Fibroblast of gingiva (primary cell): Measurements from ENCODE around the gene NPIPA5.
A peak's percentile ranks its signal among the peaks of the same experiment; 100 is the strongest.
"Not testable (repeated sequence)": the region's sequence is repeated elsewhere in the genome, so short reads cannot be mapped to it uniquely, and the experiment has no call there.

Experiments used
- DNase-seq: peaks from one replicate; pipeline ENCODE4 v3.0.0-alpha.2; 2011; ENCODE audit warnings: low read depth

The NPIPA5 gene

GRCh38 chr16:15378194-15378593, at the start of gene NPIPA5:
NPIPA5 (minus strand) TSS chr16:15378294; CDS start chr16:15378294, 0 bp downstream.
- not testable (repeated sequence) for DNase-seq

GRCh38 chr16:15427648-15428239, 49.6 kb upstream of the NPIPA5 start:
- DNase-seq = peak; percentile 85

- DNase-seq = no peak
Measured at GRCh38 chr16:15426796-15427195, 48.7 kb upstream of the NPIPA5 start.

- no peak for DNase-seq
Measured at GRCh38 chr16:15425861-15426260, 47.8 kb upstream of the NPIPA5 start.

GRCh38 chr16:15422222-15422621, 44.1 kb upstream of the NPIPA5 start:
- no peak for DNase-seq

- DNase-seq = not testable (repeated sequence)
Measured at GRCh38 chr16:15421696-15422095, 43.6 kb upstream of the NPIPA5 start.

GRCh38 chr16:15418206-15418605, 40.1 kb upstream of the NPIPA5 start:
- peak; percentile 12 for DNase-seq

- DNase-seq = no peak
Measured at GRCh38 chr16:15417197-15417596, 39.1 kb upstream of the NPIPA5 start.

GRCh38 chr16:15415511-15415985, 37.5 kb upstream of the NPIPA5 start:
- no peak for DNase-seq

GRCh38 chr16:15409476-15409875, 31.4 kb upstream of the NPIPA5 start:
- not testable (repeated sequence) for DNase-seq

GRCh38 chr16:15407756-15408155, 29.7 kb upstream of the NPIPA5 start:
- not testable (repeated sequence) for DNase-seq

DNA sequence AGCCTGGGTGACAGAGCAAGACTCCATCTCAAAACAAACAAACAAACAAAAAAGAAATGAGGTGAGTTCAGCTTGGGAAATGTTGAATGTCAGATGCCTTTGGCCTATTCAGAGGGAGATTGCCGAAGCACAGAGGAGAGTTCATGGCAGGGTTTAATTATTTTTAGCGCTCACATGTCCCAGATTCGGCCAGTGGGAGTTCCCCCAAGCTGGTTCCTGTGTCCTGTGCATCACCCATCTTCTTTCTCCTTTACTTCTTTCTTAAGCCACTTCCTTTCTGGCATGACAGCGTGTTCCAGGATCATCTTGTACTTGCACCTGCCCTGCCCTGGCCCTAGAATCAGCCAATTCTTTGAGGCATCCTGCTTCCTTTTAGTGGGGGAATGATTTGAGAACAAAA, 26.7 kb upstream of the NPIPA5 start:
- DNase-seq = peak; percentile 35

DNA sequence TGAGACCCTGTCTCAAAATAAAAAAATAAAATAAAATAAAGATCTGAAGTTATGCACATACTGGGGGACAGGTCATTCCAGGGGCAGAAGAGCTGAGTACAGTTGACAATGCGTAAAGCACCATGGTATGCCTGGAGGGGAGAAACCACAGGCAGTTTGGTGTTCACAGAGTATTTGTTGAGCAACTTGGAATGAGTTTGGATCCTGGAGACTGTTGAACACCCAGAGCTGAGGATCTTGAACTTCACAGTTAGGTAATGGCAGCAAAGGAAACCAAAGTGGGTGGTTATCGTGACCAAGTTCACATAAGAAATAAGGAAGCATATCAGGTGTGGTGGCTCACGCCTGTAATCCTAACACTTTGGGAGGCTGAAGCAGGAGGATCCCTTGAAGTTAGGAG, 26.0 kb upstream of the NPIPA5 start:
- not testable (repeated sequence) for DNase-seq

GRCh38 chr16:15403392-15403995, 25.4 kb upstream of the NPIPA5 start:
- peak; percentile 33 for DNase-seq

DNA sequence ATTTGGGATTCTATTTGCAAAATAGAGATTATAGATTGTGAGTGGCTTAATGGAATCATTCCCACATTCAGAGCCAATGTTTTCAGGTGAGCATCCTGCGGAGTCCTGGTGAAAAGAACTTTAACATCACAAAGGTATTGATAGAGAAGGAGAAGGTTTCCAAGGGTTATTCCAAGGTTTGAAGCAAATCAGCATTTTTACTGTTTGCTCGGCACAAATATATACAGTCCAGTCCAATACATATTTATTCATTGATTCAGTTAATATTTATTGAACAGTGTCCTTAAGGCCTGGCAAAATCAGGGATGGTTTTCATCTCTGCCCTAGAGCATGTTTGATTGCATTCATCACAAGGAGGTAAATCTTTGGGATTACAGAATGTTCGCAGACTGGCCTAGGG, 23.9 kb upstream of the NPIPA5 start:
- DNase-seq = no peak

DNA sequence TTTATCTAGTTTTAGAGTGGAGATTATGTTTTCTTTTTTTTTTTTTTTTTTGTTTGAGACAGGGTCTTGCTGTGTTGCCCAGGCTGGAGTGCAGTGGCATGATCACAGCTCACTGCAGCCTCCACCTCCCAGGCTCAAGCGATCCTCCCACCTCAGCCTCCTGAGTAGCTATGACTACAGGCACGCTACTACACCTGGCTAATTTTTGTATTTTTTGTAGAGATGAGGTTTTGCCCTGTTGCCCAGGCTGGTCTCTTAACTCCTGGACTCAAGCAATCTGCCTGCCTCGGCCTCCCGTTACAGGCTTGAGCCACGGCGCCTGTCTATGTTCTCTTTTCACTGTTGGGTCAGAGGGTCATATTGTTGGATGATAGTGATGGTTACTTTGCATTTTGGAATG, 22.2 kb upstream of the NPIPA5 start:
- DNase-seq = not testable (repeated sequence)

- DNase-seq = no peak
Measured at GRCh38 chr16:15399317-15399716, 21.2 kb upstream of the NPIPA5 start.

- DNase-seq = no peak
Measured at GRCh38 chr16:15398618-15399316, 20.7 kb upstream of the NPIPA5 start.

GRCh38 chr16:15396948-15397594, 19.0 kb upstream of the NPIPA5 start:
- no peak for DNase-seq

DNA sequence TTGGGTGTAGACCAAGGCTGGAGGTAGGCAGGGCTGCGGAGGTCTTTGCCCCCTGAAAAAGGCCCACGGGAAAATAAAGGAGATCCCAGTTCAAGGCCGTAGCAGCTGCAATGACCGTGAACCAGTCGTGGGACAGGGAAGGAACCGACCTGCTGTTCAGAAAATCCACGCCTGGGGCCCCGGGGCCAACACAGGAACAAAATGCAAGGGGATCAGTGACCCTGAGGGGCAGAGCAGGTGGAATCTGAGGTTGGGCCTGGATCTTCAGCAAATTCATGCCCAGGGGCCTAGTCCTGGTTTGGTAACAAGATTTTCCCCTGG, 18.4 kb upstream of the NPIPA5 start:
- not testable (repeated sequence) for DNase-seq

GRCh38 chr16:15395631-15396508, 17.8 kb upstream of the NPIPA5 start, which contains the start of gene MPV17L:
MPV17L (plus strand) TSS chr16:15395754; CDS start chr16:15395898, 144 bp downstream.
- DNase-seq = not testable (repeated sequence)

DNA sequence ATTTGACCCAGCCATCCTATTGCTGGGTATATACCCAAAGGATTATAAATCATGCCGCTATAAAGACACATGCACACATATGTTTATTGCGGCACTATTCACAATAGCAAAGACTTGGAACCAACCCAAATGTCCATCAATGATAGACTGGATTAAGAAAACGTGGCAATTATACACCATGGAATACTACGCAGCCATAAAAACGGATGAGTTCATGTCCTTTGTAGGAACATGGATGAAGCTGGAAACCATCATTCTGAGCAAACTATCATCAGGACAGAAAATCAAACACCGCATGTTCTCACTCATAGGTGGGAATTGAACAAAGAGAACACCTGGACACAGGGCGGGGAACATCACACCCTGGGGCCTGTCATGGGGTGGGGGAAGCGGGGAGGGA, 14.9 kb upstream of the NPIPA5 start:
- not testable (repeated sequence) for DNase-seq
